Spleen (tissue), 7 donors: ENCODE results near the gene CAMK1D.

ENCODE experiments used
- CTCF ChIP-seq, 11 experiments: fragments of 200-600 bp in 7 of 11; fragments of 450-650 bp in 4 of 11; sonication (generic) in 4 of 11; IDR thresholded peaks in 8 of 11; conservative IDR thresholded peaks in 3 of 11; 1 replicate in 7 of 11; 2 replicates in 4 of 11; pipeline versions ENCODE4 v1.4.0 to v1.8.0; 2016 to 2021; ENCODE audit warnings: antibody characterized with exemption in 11 of 11, inconsistent platforms in 4 of 11, mild to moderate bottlenecking in 1 of 11
- POLR2A ChIP-seq, 3 donors: fragments of 450-650 bp; IDR thresholded peaks; one replicate each; pipeline ENCODE4 v1.5.1; 2017; ENCODE audit warnings: antibody characterized with exemption in 3 of 3, mild to moderate bottlenecking in 1 of 3
- donor health status: DM: no; HTN: no; CAD: no; lungs with moderate emphysema.
- donor health status: DM: no; HTN: no; CAD: no.
- donor health status: DM: no; HTN: no; CAD: no.

- no peak for TF ChIP-seq CTCF (IDR thresholded peaks at IDR 0.05 in 8 of 11, conservative IDR thresholded peaks at IDR 0.05 in 3 of 11)
- TF ChIP-seq POLR2A (IDR thresholded peaks at IDR 0.05): no peak
Measured at GRCh38 chr10:12539350-12540164, 190.2 kb downstream of the CAMK1D start.
